NCI-H774 (cell line): ENCODE results near the gene CAPN5.
A peak's percentile ranks its signal among the peaks of the same experiment; 100 is the strongest.
"Not testable (repeated sequence)": the region's sequence is repeated elsewhere in the genome, so short reads cannot be mapped to it uniquely, and the experiment has no call there.

ENCODE experiments used
- DNase-seq: peaks from one replicate; lab custom pipeline; 2025; lab: John Stamatoyannopoulos, UW

The CAPN5 gene

GRCh38 chr11:77084581-77085191, 17.9 kb downstream of the CAPN5 start:
- DNase-seq = no peak

GRCh38 chr11:77085652-77086051, 18.9 kb downstream of the CAPN5 start:
- DNase-seq = no peak

- DNase-seq = no peak
Measured at GRCh38 chr11:77086521-77087472, 20.0 kb downstream of the CAPN5 start.

- no peak for DNase-seq
Measured at GRCh38 chr11:77087723-77088225, 21.0 kb downstream of the CAPN5 start.

- no peak for DNase-seq
Measured at GRCh38 chr11:77088236-77089003, 21.6 kb downstream of the CAPN5 start.

GRCh38 chr11:77089004-77089545, 22.3 kb downstream of the CAPN5 start:
- no peak for DNase-seq

- no peak for DNase-seq
Measured at GRCh38 chr11:77090046-77090372, 23.2 kb downstream of the CAPN5 start.

- DNase-seq = no peak
Measured at GRCh38 chr11:77090373-77091111, 23.8 kb downstream of the CAPN5 start.

- DNase-seq = peak; percentile 63
Measured at GRCh38 chr11:77091146-77091940, 24.6 kb downstream of the CAPN5 start.

- no peak for DNase-seq
Measured at GRCh38 chr11:77092382-77092781, 25.6 kb downstream of the CAPN5 start.

GRCh38 chr11:77093056-77093891, 26.5 kb downstream of the CAPN5 start:
- no peak for DNase-seq

- no peak for DNase-seq
Measured at GRCh38 chr11:77093987-77094840, 27.4 kb downstream of the CAPN5 start.

- no peak for DNase-seq
Measured at GRCh38 chr11:77094841-77095365, 28.1 kb downstream of the CAPN5 start.

GRCh38 chr11:77095551-77096490, 29.1 kb downstream of the CAPN5 start:
- DNase-seq = no peak

- DNase-seq = no peak
Measured at GRCh38 chr11:77096591-77097019, 29.8 kb downstream of the CAPN5 start.

- not testable (repeated sequence) for DNase-seq
Measured at GRCh38 chr11:77097180-77097579, 30.4 kb downstream of the CAPN5 start.
